Ureter (tissue), 1 donor: ENCODE data around the gene CD300H. TPM values are rescaled to one million over a fixed set of nuclear protein-coding genes. Genes with fewer than 3 reads are reported as not detected.

Source experiments
- total RNA-seq: library from RNA; stranded (reverse); gene quantifications from one replicate; pipeline ENCODE4 v1.2.4, GENCODE V29; 2023
- donor health status: DM: yes; HTN: yes; CAD: no.

The CD300H gene
- total RNA-seq, 1 donor from 2014 or later: not detected

Other genes with a start within 250 kb of the CD300H start
- gene KIF19, start 241.3 kb downstream of the CD300H start, total RNA-seq: 1.8 TPM
- not detected for gene BTBD17, start 205.6 kb downstream of the CD300H start, total RNA-seq
- gene GPR142, start 200.0 kb downstream of the CD300H start, total RNA-seq: 0.52 TPM
- 153 TPM for gene GPRC5C, start 135.4 kb downstream of the CD300H start, total RNA-seq
- 4.3 TPM for gene CD300A, start 100.9 kb downstream of the CD300H start, total RNA-seq
- gene CD300LB, start 36.0 kb downstream of the CD300H start, total RNA-seq: 0.49 TPM
- 0.68 TPM for gene CD300C, start 21.4 kb downstream of the CD300H start, total RNA-seq
- gene CD300LD, start 24.8 kb upstream of the CD300H start, total RNA-seq: not detected
- gene CD300E, start 56.2 kb upstream of the CD300H start, total RNA-seq: 0.73 TPM
- gene CD300LF, start 145.4 kb upstream of the CD300H start, total RNA-seq: 2.5 TPM
- 2.3 TPM for gene RAB37, start 169.7 kb upstream of the CD300H start, total RNA-seq
- 20.6 TPM for gene NHERF1, start 181.1 kb upstream of the CD300H start, total RNA-seq
- gene NAT9, start 208.8 kb upstream of the CD300H start, total RNA-seq: 65.1 TPM